GM19395 (cell line): Measurements from ENCODE around the gene PEX12.
"Not testable (repeated sequence)": the region's sequence is repeated elsewhere in the genome, so short reads cannot be mapped to it uniquely, and the experiment has no call there.

Source experiments
- ATAC-seq: cut with Tn5 transposase; IDR thresholded peaks from one replicate; pipeline ENCODE4 v1.9.1; 2021; ENCODE audit warnings: mild to moderate bottlenecking, moderate library complexity; ENCODE audit not compliant: unreplicated experiment

Gene PEX12

GRCh38 chr17:35578929-35579432 is 610 bp upstream of the PEX12 start:
- no peak for ATAC-seq

DNA sequence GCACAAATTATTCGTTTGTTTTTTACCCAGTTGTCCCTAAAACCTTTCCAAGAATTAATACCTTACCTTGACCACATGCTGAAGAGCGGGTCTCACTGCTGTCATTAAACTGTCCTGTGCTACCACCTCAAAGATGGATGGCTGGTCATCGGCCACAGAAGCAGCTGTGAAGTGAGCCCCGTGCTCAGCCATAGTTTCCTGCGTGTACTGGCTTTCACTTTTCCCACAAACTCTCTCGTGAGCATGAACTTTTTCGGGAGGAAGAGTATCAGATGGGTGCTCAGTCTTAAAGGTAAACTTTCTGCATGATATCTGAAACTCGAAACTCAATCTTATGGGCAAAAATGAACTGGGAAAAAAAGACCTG is 558 bp downstream of the PEX12 start:
- ATAC-seq, result no peak

DNA sequence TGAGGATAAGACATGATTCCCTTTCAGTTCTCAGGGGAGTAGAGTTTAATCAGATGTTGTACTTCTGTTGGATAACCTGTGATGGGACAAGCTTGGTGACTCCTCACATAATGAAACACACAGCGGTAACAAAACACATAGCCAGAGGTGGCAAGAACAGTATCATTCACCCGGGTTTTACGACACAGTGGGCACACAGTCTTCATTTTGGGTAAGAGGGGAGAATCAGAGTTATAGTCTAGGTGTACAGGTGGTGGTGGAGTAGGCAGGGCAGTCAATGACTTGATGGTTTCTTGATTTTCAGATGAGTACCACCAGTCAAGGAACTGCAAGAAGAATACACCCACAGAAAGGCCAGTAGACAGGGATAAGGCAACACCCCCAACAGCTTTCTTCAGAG is 2.6 kb downstream of the PEX12 start:
- no peak for ATAC-seq

GRCh38 chr17:35569405-35569804 is 9.0 kb downstream of the PEX12 start:
- no peak for ATAC-seq

DNA sequence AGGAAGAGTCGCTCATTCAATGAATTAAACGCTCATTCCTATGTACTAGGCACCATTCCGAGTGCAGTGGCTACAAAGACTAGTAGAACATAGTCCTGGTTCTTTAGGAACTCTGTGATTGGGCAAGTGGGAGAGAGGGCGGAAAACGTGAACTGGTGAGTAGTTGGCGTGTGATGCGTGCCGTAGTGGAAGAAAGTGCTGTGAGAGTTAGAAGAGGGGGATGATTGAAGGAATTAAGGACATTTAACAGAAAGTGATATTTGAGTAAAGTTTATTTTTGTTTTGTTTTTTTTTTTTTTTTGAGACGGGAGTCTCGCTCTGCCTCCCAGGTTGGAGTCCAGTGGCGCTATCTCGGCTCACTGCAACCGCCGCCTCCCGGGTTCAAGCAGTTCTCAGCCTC is 9.8 kb downstream of the PEX12 start:
- ATAC-seq, result no peak

DNA sequence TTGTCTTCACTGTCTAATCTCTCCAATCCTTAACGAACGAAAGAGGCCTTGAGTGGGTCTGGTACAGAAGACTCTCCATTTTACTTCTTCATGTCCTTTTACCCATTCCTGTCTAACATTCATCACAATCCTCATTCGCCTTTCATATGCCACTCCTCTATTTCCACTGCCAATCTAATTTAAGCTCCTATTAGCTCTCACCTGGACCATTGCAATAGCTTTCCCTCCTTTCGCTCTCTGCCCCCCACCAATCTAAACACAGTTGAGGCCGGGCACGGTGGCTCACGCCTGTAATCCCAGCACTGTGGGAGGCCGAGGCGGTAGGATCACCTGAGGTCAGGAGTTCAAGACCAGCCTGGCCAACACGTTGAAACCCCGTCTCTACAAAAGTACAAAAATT is 11.4 kb downstream of the PEX12 start:
- ATAC-seq, result no peak

DNA sequence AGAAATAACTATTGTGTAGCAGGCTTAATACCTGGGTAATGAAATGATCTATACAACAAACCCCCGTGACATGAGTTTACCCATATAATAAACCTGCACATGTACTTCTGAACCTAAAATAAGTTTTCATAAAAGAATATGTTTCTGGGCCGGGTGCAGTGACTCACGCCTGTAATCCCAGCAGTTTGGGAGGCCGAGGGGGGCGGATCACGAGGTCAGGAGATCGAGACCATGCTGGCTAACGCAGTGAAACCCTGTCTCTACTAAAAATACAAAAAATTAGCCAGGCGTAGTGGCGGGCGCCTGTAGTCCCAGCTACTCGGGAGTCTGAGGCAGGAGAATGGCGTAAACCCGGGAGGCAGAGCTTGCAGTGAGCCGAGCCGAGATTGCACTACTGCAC is 15.2 kb downstream of the PEX12 start:
- ATAC-seq, result not testable (repeated sequence)

- ATAC-seq, result no peak
Observed at GRCh38 chr17:35560703-35561102, 17.7 kb downstream of the PEX12 start, which contains the start of gene SLFN14. Gene SLFN14, minus strand, starts transcription at chr17:35560819. Its CDS starts 2,757 bp downstream, at chr17:35558062.

DNA sequence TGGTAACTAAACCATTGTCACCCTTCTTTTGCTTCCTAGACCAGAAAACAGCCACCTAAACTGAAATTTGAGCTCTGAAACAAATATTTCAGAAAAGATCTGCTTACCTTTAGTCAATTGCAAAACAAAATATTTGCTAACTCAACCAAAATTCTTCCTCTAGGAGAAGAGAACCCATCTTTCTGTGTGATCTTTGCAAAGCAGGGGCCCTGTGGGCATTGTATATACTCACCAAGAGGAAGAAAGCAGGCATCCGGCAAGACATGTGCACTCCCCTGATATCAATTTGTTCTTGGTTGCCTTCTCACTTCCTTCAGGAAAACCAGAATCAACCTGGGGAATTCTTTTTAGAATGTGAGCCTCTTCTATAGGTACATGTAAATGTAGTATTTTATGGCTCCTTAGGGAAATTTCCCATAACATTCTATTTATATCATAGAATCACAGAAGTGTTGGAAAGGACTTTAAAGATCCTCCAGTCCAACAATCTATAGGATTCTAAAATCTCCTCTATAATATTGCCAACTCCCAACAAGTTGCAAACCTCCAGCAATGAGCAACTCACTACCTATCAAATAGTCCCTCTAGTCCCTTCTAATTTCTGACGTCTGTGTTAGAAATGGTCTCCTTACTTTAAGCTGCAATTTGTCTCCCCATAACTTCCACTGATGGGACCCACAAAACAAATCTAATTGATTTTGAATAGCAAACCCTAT is 18.7 kb downstream of the PEX12 start:
- no peak for ATAC-seq

DNA sequence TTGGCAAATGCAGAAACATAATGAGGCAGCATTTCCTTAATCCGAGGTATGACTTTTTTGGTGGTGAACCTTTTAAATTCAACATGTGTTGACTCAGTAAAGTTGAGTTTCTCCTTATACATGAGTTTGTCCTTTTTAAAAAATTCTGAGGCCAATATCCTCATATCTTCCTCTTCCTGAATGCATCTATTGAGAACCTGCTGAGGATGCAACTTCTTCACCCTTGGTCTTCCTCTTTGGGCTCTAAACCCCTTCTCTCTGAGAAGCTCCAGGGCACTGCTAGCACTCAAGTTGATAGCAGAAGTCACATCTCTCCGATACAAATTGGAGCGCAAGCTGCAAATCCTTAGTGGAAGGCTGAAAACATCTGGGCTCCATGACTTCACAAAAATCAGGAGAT is 21.0 kb downstream of the PEX12 start:
- ATAC-seq, result no peak

DNA sequence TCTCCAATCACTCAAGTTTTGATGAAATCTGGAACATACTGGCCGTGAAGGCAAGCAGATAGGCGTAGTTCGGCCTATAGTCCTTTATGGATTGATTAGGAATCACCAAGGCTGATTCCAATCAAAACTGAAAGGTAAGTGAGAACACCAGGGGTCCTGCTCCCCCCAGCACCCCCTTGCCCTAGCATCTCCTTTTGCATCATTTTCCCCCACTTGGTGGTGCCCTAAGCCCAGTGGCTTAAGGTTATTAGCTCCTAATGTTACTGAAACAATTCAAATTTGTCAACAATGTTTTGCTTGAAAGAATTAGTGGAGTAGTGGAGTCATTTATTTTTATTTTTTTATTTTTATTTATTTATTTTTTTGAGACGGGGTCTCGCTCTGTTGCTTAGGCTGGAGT is 22.7 kb downstream of the PEX12 start:
- no peak for ATAC-seq

GRCh38 chr17:35554668-35555067 is 23.7 kb downstream of the PEX12 start:
- ATAC-seq, result no peak

DNA sequence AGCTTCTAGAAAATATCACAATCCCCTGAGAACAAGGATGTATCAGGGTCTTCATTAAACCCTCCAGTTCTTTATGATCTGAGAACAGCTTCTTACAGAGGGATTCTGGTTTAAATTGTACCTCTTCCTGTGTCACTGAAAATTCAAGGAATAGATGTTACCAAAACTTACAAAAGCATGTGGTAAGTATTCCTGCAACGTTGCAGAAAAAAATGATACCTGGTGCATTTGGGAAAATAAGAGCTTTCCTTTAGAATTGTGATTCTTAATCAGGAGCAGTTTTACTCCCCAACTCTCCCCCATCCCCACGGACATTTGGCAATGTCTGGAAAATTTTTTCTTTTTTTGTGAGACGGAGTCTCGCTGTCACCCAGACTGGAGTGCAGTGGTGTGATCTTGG is 25.1 kb downstream of the PEX12 start:
- ATAC-seq, result no peak

GRCh38 chr17:35548978-35549377 is 29.4 kb downstream of the PEX12 start:
- no peak for ATAC-seq

DNA sequence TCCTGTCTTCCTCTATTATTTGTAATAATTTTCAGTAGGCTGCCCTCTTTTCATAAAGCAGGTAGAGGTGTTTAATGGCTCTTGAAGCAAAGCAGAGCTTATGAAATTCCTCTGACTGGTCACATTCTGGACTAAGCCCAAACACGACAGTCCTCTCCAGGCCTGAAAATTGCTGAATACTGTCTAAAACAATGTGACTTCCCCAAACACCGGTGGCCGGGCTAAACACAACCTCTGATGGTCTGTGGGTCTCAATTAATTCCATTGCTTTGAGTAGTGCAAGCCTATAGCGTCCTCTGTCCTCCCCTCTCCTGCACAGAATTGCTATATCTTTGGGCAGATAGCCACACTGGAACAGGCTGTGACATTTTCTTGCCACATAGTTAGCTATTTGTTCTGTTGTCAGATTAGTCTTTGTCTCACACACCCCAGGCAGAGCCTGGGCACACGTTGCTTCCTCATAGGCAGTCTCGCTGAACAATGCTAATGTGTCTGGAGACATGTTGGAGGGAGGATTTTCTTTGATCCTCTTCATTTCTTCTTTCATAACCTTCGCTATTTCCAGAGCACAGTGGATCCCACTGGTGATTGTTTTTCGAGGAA is 30.1 kb downstream of the PEX12 start:
- no peak for ATAC-seq

- ATAC-seq, result no peak
Observed at GRCh38 chr17:35546487-35546886, 31.9 kb downstream of the PEX12 start.

DNA sequence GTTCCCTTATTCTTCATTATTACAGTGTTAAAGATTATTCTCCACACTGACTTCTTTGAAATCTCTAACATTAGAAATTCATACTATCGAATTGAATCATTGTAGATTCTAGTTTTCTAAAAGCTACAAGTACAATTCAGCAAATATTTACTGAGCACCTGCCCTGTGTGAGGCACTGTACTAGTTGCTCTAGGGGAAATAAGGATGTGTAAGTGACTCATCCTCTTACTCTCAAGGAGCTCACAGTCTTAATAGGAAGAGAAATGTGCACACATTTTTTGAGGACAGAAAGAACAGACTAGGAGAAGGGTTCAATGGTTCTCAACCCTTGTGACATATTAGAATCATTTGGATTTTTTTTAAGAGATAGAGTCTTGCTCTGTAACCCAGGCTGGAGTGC is 33.2 kb downstream of the PEX12 start:
- ATAC-seq, result no peak

DNA sequence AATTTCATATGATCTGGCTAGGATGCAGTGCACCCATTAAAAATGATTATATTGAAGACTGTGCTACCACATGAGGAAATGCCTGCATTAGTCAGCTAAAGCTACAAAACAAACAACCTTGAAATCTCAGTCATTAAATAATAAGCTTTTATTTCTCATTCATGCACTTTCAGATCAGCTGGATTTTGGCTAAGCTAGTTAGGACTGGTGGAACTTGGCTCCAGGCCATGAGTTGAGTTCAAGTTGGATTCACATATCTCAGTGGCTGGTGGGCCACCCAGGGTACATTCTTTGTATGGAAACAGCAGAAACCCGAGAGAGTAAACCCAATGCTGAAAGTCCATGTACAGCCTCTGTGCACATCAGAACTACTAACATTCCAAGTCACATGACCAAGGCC is 34.5 kb downstream of the PEX12 start:
- no peak for ATAC-seq

DNA sequence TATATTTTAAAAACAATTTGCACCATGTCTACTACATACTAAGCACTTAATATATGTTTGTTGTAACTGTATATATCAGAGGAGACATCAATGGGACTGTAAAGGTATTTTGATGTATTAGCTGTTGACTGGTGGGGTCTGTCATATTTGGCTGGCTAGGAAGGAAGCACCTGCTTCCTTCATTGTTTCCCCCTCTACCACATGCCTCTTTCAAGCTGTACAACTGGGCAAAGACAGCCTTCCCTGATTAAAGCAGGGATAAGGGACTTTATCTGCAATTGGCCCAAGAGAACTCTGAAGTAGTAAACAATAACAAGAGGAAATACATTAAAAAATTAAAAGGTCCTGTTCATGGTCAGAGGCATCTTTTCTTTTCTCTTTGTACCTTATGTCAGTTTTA is 35.4 kb downstream of the PEX12 start:
- ATAC-seq, result no peak

DNA sequence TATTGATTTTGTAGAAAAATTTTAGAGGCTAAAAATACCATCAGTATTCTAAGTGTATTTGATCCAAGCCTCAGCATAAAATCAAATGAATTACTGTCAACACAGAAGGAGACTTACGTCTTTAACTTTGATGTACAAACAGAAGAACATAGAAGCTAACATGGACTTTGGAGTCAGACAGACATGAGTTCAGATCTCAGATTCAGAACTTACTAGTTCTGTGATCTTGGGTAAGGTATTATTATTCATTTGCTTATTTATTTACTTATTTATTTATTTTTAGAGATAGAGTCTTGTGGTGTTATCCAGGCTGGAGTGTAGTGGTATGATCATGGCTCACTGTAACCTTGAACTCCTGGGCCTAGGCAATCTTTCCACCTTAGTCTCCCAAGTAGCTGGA is 36.9 kb downstream of the PEX12 start:
- no peak for ATAC-seq

- ATAC-seq, result no peak
Observed at GRCh38 chr17:35540589-35541404, 37.6 kb downstream of the PEX12 start.

DNA sequence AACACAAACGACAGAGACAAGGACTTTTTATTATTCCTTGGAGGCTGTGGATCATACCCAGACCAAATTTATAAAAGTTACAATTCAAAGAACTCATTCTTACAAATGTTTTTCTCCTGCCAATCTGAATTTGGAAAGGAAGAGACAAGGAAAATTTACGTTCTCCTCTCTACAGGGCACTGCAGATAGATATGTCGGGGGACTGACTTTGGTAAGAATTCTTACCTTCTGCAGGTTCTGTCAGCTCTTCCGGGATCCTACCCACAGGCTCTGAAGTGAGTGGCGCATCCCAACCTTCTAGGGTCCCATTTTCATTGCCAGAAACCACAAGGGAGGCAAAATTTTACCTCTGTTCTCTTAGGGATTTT is 38.7 kb downstream of the PEX12 start:
- ATAC-seq, result no peak
